Right lobe of liver (tissue), 4 donors: ENCODE measurements around the gene WDFY3.

ENCODE experiments used
- POLR2A ChIP-seq: fragments of 450-650 bp; IDR thresholded peaks from one replicate; pipeline ENCODE4 v1.6.1; 2017; ENCODE audit warnings: antibody characterized with exemption, mild to moderate bottlenecking
- TF ChIP-seq, protein P1 (sequence below), 4 donors: fragments of 200-600 bp in 3 of 4; fragments of 450-650 bp in 1 of 4; IDR thresholded peaks; one replicate each; pipeline versions ENCODE4 v1.5.1 to v1.8.0; 2016 to 2022; ENCODE audit warnings: antibody characterized with exemption in 4 of 4, mild to moderate bottlenecking in 2 of 4
- donor health status: DM: no; HTN: no; CAD: no.
- donor health status: DM: no; HTN: no; CAD: no.
- donor health status: DM: no; HTN: yes; CAD: no.

DNA sequence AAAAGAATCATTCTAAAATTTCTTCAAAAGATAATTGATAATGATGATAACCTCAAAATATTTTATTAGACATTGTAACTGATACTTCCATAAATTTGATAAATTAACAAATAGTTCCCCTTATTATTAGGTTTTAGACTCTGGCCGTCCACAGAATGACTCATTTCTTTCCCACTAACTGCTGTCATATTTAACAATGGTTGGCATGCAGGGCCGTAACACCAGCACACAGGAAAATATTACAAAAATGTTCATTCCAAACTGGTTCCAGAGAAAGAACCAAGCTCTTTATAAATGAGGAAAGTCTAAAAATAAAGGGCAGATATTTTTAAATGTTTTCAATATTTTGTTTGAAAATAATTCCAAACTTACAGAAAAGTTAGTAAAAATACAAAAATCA is 28.2 kb downstream of the WDFY3 start:
- no peak for TF ChIP-seq POLR2A
- TF ChIP-seq, protein P1, sequence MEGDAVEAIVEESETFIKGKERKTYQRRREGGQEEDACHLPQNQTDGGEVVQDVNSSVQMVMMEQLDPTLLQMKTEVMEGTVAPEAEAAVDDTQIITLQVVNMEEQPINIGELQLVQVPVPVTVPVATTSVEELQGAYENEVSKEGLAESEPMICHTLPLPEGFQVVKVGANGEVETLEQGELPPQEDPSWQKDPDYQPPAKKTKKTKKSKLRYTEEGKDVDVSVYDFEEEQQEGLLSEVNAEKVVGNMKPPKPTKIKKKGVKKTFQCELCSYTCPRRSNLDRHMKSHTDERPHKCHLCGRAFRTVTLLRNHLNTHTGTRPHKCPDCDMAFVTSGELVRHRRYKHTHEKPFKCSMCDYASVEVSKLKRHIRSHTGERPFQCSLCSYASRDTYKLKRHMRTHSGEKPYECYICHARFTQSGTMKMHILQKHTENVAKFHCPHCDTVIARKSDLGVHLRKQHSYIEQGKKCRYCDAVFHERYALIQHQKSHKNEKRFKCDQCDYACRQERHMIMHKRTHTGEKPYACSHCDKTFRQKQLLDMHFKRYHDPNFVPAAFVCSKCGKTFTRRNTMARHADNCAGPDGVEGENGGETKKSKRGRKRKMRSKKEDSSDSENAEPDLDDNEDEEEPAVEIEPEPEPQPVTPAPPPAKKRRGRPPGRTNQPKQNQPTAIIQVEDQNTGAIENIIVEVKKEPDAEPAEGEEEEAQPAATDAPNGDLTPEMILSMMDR (IDR thresholded peaks at IDR 0.05), result no peak
